HTR-8/SVneo (cell line): ENCODE results near the gene PALLD.
"Not testable (repeated sequence)": the region's sequence is repeated elsewhere in the genome, so short reads cannot be mapped to it uniquely, and the experiment has no call there.

Experiments used
- DNase-seq: peaks from one replicate; pipeline ENCODE4 v3.0.0; 2011; ENCODE audit warnings: low spot score, mixed read lengths; ENCODE audit not compliant: insufficient read length
- FAIRE-seq: peaks from 2 replicates; lab custom pipeline; 2011; peaks lifted over from hg19 to GRCh38; lab: Jason Lieb, UNC

PALLD gene

GRCh38 chr4:168716406-168717129 lies 219.7 kb downstream of the PALLD start:
- no peak for DNase-seq
- no peak for FAIRE-seq

- FAIRE-seq: peak; percentile 64
- DNase-seq: no peak
Observed at GRCh38 chr4:168717847-168718246, 221.0 kb downstream of the PALLD start.

DNA sequence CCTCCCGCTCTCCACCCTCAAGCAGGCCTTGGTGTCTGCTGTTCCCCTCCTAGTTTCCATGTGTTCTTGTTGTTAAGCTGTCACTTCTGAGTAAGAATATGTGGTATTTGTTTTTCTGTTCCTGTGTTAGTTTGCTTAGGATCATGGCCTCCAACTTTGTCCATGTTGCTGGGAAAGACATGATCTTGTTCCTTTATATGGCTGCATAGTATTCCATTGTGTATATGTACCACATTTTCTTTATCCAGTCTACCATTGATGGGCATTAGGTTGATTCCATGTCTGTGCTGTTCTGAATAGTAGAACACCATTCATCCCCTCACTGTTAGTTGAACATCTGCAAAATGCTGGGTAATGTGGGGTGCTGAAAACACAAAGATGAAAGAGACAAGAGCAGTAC lies 222.9 kb downstream of the PALLD start:
- FAIRE-seq (peak; percentile 65), DNase-seq (no peak)

DNA sequence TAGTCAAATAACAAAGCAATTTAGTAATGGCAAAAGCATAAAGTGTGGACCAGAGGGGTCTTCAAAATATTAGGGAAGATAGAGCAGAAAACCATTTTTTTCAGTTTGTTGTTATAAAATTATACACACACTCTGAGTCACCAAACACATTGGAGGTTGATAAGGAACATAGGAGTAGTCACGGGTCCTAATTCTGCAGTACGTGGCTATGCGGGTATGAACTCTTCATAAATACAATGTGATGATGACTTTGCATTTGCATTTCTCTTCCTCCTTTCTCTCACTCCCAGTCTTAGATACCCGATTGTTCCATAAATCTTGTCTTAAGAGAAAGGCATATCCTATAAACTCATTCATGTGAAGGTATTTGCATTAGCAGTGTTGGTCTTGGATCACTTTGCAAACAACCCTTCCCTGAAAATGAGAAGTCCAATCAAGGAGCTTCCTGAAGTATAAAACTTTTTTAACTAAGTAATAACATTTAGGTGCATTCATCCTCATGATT lies 223.6 kb downstream of the PALLD start:
- no peak for DNase-seq
- FAIRE-seq: no peak

GRCh38 chr4:168722391-168722790 lies 225.5 kb downstream of the PALLD start:
- FAIRE-seq: peak; percentile 23
- DNase-seq: no peak

GRCh38 chr4:168723020-168723419 lies 226.2 kb downstream of the PALLD start:
- DNase-seq: no peak
- FAIRE-seq: no peak

DNA sequence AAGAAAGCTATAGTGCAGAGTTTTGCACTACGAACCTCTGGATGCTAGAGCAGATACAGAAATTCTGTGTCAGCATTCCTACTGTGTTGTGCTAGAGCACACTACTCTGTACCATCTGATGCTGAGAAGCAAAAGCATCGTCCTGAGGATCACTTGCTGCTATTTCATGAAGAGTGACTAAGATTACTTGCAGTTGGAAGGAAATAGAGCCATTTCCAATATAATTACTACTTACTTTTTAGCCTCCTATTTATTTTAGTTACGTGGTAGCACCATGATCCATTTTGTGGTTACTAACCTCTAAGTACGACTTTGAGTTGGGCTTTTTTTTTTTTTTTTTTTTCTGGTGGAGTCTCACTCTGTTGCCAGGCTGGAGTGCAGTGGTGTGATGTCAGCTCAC lies 226.7 kb downstream of the PALLD start:
- DNase-seq: no peak
- FAIRE-seq: peak; percentile 36

GRCh38 chr4:168724243-168724642 lies 227.4 kb downstream of the PALLD start:
- no peak for DNase-seq
- no peak for FAIRE-seq

GRCh38 chr4:168724686-168725411 lies 228.0 kb downstream of the PALLD start:
- peak; percentile 4 for FAIRE-seq
- DNase-seq: no peak

DNA sequence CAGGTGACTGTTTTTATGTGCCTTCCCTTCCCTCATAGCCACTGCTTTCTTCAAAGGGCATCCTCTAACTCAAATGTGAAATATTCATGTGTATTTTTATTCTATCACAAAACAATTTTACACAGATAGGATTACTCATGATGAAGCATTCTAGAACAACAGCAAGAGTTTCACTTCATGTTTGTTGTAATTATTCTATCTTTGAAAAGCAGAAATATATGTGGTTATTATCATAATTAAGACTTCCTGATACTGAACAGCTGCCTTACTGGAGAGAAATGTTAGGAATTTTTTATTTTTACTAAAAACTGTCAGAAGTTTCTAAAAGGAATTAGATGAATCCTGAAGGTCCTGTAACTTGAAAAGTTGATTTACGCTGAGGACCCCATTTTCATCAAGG lies 229.1 kb downstream of the PALLD start:
- no peak for FAIRE-seq
- DNase-seq: no peak

DNA sequence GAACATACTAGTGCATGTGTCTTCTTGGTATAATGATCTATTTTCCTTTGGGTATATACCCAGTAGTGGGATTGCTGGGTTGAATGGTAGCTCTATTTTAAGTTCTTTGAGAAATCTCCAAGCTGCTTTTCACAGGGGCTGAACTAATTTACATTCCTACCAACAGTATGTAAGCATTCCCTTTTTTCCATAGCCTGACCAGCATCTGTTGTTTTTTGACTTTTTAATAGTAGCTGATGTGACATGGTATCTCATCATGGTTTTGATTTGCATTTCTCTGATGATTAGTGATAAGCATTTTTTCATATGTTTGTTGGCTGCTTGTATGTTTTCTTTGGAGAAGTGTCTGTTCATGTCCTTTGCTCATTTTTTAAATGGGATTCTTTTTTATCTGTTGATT lies 230.3 kb downstream of the PALLD start:
- not testable (repeated sequence) for FAIRE-seq

GRCh38 chr4:168731006-168731636 lies 234.3 kb downstream of the PALLD start:
- no peak for DNase-seq
- FAIRE-seq: peak; percentile 74

More for the DNA sequence above, 230.3 kb downstream of the PALLD start:
- not testable (repeated sequence) for DNase-seq

- DNase-seq (no peak), FAIRE-seq (no peak)
Observed at GRCh38 chr4:168731706-168732414, 235.0 kb downstream of the PALLD start.

DNA sequence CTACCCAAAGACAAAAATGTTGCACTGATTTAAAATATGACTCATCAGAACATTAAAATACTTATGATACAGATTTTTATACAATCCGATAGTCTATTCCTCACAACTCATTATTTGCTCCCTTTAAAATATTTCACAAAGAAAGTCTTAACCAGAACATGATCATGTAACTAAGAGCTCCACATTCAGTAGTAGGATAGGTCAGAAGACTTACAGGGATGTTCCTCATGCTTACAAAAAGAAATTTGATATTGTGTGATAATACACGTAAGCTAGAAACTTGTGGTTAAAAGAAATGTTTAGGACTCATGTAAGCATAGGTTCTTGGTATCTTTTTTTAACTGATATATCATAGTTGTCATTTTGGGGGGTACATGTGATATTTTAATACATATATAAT lies 235.9 kb downstream of the PALLD start:
- DNase-seq (no peak), FAIRE-seq (no peak)

GRCh38 chr4:168734703-168735678 lies 238.1 kb downstream of the PALLD start:
- DNase-seq (no peak), FAIRE-seq (no peak)

- DNase-seq (no peak), FAIRE-seq (peak; percentile 16)
Observed at GRCh38 chr4:168735735-168736134, 238.9 kb downstream of the PALLD start.

- DNase-seq: no peak
- peak; percentile 69 for FAIRE-seq
Observed at GRCh38 chr4:168736860-168737805, 240.3 kb downstream of the PALLD start.

DNA sequence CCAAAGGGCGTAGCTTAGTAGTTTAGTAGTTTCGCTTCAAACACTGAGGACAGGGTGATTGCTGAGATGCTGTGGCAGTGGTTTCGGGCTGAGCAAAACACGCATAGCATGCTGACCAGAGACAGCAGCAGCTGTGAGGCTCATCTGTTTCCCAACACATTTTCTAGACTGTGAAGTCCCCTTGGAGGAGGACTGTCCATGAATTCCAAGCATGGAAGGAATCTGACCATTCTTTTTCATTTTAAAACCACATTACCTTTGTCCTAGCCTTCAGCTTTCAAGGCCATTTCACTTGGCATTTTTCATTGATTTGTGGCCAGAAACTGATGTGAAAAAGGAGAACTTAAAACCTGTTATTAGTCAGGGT lies 240.9 kb downstream of the PALLD start:
- DNase-seq (no peak), FAIRE-seq (no peak)
